Fibroblast of lung (primary cell): Measurements from ENCODE around the gene BBS9. TPM values are rescaled to one million over a fixed set of nuclear protein-coding genes. Genes with fewer than 3 reads are reported as not detected.
A peak's percentile ranks its signal among the peaks of the same experiment; 100 is the strongest.

Experiments
- DNase-seq, 2 donors: peaks; one replicate each; pipeline versions ENCODE4 v3.0.0 to v3.0.0-alpha.2; 2010; ENCODE audit warnings: low read depth in 2 of 2
- H2AFZ ChIP-seq: 2 replicates; pipeline ENCODE4 v1.5.1; 2012; ENCODE audit warnings: low read length, control low read depth, inconsistent platforms
- H3K27ac ChIP-seq: 2 replicates; pipeline ENCODE4 v1.5.1; 2011; ENCODE audit warnings: low read length, control low read depth; ENCODE audit not compliant: insufficient read depth
- H3K27me3 ChIP-seq: 2 replicates; pipeline ENCODE4 v1.5.1; 2011; ENCODE audit warnings: mild to moderate bottlenecking, low read length; ENCODE audit not compliant: control insufficient read depth, insufficient read depth
- H3K36me3 ChIP-seq: 2 replicates; pipeline ENCODE4 v1.5.1; 2011; ENCODE audit warnings: low read length; ENCODE audit not compliant: control insufficient read depth, insufficient read depth
- H3K4me1 ChIP-seq: 2 replicates; pipeline ENCODE4 v1.5.1; 2011; ENCODE audit warnings: low read length; ENCODE audit not compliant: control insufficient read depth, insufficient read depth; ENCODE audit errors: extremely low read depth
- H3K4me2 ChIP-seq: 2 replicates; pipeline ENCODE4 v1.5.1; 2011; ENCODE audit warnings: low read length, control low read depth; ENCODE audit not compliant: insufficient read depth; ENCODE audit errors: extremely low read depth
- H3K4me3 ChIP-seq, 4 experiments: fragments of 200-600 bp in 1 of 4; sonication (generic) in 1 of 4; replicated peaks in 1 of 4; 2 replicates each; pipeline ENCODE4 v1.5.1; 2011 to 2016; ENCODE audit warnings: low read length in 4 of 4, low read depth in 3 of 4, mild to moderate bottlenecking in 3 of 4, control low read depth in 2 of 4, inconsistent platforms in 1 of 4, mixed read lengths in 1 of 4; ENCODE audit not compliant: insufficient read depth in 1 of 4; ENCODE audit errors: control extremely low read depth in 1 of 4
- H3K79me2 ChIP-seq: 2 replicates; pipeline ENCODE4 v1.5.1; 2012; ENCODE audit warnings: mild to moderate bottlenecking, low read length, inconsistent platforms; ENCODE audit not compliant: control insufficient read depth, insufficient read depth
- H3K9ac ChIP-seq: 2 replicates; pipeline ENCODE4 v1.5.1; 2011; ENCODE audit warnings: mild to moderate bottlenecking, low read length, control low read depth; ENCODE audit not compliant: insufficient read depth
- H3K9me3 ChIP-seq: 2 replicates; pipeline ENCODE4 v1.5.1; 2012; ENCODE audit warnings: low read depth, low read length; ENCODE audit not compliant: control insufficient read depth, insufficient read depth
- H4K20me1 ChIP-seq: 2 replicates; pipeline ENCODE4 v1.5.1; 2011; ENCODE audit warnings: low read length; ENCODE audit not compliant: control insufficient read depth, insufficient read depth; ENCODE audit errors: extremely low read depth
- CTCF ChIP-seq, 2 donors: IDR thresholded peaks in 1 of 2; conservative IDR thresholded peaks in 1 of 2; 1 replicate in 1 of 2; 2 replicates in 1 of 2; pipeline ENCODE4 v1.5.1; 2011 to 2012; ENCODE audit warnings: low read length in 2 of 2, control low read depth in 1 of 2, inconsistent platforms in 1 of 2, low read depth in 1 of 2, mild to moderate bottlenecking in 1 of 2
- EZH2 ChIP-seq: IDR thresholded peaks from 2 replicates; pipeline ENCODE4 v1.5.1; 2012; ENCODE audit warnings: low read length, control low read depth, mild to moderate bottlenecking; ENCODE audit errors: missing control alignments
- polyA plus RNA-seq, 2 donors: library from polyadenylated mRNA; depleted of rRNA in 1 of 2; stranded (reverse) in 1 of 2; unstranded in 1 of 2; fragments of >200 nt; gene quantifications; 2 replicates each; pipeline ENCODE4 v1.2.1, GENCODE V29; 2011 to 2012; ENCODE audit warnings: missing spikeins in 1 of 2
- total RNA-seq: library from RNA; depleted of rRNA; stranded (reverse); fragments of >200 nt; gene quantifications from 2 replicates; pipeline ENCODE4 v1.2.1, GENCODE V29; 2014

The BBS9 gene
- total and polyA plus RNA-seq, 2 donors (not counting 1 experiment from before 2014, with no cell fraction given) = 19.1 to 26.9 TPM

- H3K4me2 ChIP-seq = no peak overlapping the region
- H3K4me3 ChIP-seq = no peak overlapping the region
- H2AFZ ChIP-seq = no peak overlapping the region
- no peak overlapping the region for H3K27ac ChIP-seq
- H3K9me3 ChIP-seq = no peaks in the 10 kb centered on the region
- no peaks in the 10 kb centered on the region for H3K27me3 ChIP-seq
- no peak for TF ChIP-seq CTCF (conservative IDR thresholded peaks at IDR 0.05 in 1 of 2, IDR thresholded peaks at IDR 0.05 in 1 of 2; ENCODE audit: low read depth in 1 of 2, low read length in 2 of 2)
- no peak for TF ChIP-seq EZH2
- DNase-seq = peak; percentile 53 to 96
- H4K20me1 ChIP-seq = no peaks in the 10 kb centered on the region
- no peaks in the 10 kb centered on the region for H3K79me2 ChIP-seq
- peaks cover 6% of the 10 kb centered on the region for H3K4me1 ChIP-seq
- H3K9ac ChIP-seq = no peak overlapping the region
- no peaks in the 10 kb centered on the region for H3K36me3 ChIP-seq
Measured at GRCh38 chr7:33418251-33418701, 288.9 kb downstream of the BBS9 start.

GRCh38 chr7:33420311-33420940 is 291.1 kb downstream of the BBS9 start:
- DNase-seq = no peak
- no peaks in the 10 kb centered on the region for H3K9me3 ChIP-seq
- no peak overlapping the region for H3K4me2 ChIP-seq

GRCh38 chr7:33421429-33421828 is 292.1 kb downstream of the BBS9 start:
- Histone ChIP-seq H3K79me2 (no peaks in the 10 kb centered on the region), H3K4me1 (peaks cover 6% of the 10 kb centered on the region), H3K36me3 (no peaks in the 10 kb centered on the region), H3K27me3 (no peaks in the 10 kb centered on the region), H4K20me1 (no peaks in the 10 kb centered on the region), H3K9ac (no peak overlapping the region), H3K9me3 (no peaks in the 10 kb centered on the region), H3K27ac (no peak overlapping the region), H3K4me2 (no peak overlapping the region), H2AFZ (no peak overlapping the region), H3K4me3 (no peak overlapping the region)
- TF ChIP-seq CTCF (conservative IDR thresholded peaks at IDR 0.05 in 1 of 2, IDR thresholded peaks at IDR 0.05 in 1 of 2; ENCODE audit: low read depth in 1 of 2, low read length in 2 of 2) = peak; percentile 20 to 33
- TF ChIP-seq EZH2 = no peak
- peak in 1 of 2 donors; percentile 59 for DNase-seq

More at GRCh38 chr7:33420311-33420940, 291.1 kb downstream of the BBS9 start:
- TF ChIP-seq EZH2 (no peak), CTCF (conservative IDR thresholded peaks at IDR 0.05 in 1 of 2, IDR thresholded peaks at IDR 0.05 in 1 of 2; ENCODE audit: low read depth in 1 of 2, low read length in 2 of 2) (no peak)
- Histone ChIP-seq H3K4me1 (peaks cover 6% of the 10 kb centered on the region), H3K36me3 (no peaks in the 10 kb centered on the region), H4K20me1 (no peaks in the 10 kb centered on the region), H3K4me3 (no peak overlapping the region), H3K27me3 (no peaks in the 10 kb centered on the region), H2AFZ (no peak overlapping the region), H3K9ac (no peak overlapping the region), H3K79me2 (no peaks in the 10 kb centered on the region), H3K27ac (no peak overlapping the region)
